Activated naive CD8-positive, alpha-beta T cell treated with anti-CD3 and anti-CD28 coated beads, Interleukin-2, amount 50 U/mL, for 16 hours (primary cell): ENCODE measurements around the gene KIF4B.

Experiments used
- DNase-seq: peaks from one replicate; pipeline ENCODE4 v3.0.0-alpha.2; 2020; ENCODE audit warnings: low read depth, low spot score

KIF4B gene

DNA sequence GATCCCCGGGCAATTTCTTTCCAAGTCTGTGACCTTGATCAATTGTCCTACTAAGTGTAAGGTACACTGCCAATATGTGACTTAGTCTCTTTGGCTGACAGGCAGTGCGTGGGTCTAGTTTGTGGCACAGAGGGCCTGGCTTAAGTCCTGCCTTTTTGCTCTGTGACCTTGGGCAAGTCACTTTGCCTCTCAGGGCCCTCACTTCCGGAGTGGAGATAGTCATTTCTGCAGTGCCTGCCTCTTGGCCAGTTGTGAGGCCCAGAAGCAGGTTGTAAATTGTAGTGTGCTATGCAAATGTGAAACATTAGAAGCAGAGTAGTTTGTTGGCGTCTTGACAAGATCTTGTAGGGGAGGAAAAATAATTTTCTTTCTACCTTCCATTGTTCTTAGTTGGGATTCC, 39.0 kb downstream of the KIF4B start:
- no peak for DNase-seq

DNA sequence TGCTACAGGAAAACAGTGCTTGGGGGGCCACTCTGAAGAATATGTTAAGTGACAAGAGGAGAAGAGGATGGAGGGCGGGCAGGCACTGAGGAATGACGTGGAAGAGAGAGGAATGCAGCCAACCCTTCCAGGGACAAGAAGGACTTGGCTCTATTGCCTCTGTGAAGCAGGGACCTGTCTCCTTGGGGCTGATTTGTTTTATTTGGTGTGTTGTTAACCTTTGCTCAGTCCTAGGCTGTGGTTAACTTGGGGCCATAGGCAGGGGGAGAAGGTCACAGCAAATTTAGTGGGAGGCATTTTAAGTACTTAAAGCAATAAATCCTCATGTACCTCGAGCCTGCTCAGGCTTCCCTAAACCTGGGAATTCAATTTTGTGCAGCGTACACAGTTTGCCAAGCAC, 39.9 kb downstream of the KIF4B start:
- DNase-seq, result no peak

DNA sequence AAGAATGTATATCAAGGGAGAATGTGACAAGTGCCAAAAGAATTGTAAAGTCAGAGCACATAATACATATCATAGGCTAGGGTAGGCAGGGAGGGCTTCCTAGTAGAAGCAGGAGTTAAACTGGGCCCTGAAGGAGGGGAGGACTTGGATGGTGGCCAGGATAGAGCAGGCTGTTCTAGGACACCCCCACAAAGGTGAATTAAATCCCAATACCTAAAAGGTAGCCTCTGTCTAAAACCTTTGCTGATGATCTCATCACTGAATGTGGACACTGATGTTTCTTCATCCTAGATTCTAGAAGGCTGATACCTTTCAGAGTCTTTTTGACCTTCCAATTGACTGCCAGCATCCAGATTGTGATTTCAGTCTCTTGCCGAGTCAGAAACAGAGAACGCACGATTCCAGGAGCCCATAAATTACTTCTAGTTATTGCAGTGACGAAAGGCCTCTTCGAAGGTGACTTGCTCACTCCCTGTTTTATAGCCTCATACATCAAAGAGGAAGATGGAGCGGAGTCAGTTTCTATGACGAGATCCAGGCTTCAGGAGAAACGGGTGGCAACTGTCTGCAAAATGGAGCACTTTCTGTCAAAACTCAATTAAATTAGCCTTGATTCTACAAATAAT, 43.2 kb downstream of the KIF4B start:
- no peak for DNase-seq

DNA sequence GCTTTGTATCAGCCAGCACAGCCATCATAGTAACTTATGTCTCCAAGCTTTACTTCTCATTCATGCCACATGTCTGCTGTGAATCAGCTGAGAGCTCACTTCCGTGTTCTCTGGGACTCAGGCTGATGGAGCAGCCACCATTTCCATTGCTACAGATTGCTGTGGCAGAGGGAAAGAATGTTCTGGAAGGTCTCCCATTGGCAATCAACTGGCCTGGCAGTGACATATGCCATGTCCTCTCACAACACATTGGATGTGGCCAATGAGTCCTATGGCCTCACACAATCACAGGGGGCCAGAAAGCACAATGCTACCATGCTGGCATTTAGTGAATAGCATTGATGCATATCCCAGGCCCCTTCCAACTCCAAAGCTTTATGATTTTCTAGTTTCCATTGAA, 44.1 kb downstream of the KIF4B start:
- no peak for DNase-seq

DNA sequence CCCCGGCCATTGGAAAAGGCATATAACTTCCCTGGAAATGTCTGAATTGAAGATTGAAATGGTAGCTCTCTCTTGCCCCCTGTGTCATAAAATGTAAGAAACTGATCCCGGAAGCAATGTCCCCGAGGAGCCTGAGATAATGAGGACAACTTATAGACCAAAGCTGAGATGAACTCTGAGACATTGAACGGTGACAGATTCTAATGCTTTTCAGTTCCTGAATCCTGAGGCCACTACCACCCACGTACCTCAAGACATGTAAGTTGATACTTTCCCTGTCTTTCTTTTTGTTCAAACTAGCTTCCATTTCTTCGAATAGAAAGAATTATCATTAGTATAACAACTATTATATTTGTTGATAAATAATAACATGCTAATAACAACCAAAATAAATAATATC, 51.0 kb downstream of the KIF4B start:
- DNase-seq, result no peak

DNA sequence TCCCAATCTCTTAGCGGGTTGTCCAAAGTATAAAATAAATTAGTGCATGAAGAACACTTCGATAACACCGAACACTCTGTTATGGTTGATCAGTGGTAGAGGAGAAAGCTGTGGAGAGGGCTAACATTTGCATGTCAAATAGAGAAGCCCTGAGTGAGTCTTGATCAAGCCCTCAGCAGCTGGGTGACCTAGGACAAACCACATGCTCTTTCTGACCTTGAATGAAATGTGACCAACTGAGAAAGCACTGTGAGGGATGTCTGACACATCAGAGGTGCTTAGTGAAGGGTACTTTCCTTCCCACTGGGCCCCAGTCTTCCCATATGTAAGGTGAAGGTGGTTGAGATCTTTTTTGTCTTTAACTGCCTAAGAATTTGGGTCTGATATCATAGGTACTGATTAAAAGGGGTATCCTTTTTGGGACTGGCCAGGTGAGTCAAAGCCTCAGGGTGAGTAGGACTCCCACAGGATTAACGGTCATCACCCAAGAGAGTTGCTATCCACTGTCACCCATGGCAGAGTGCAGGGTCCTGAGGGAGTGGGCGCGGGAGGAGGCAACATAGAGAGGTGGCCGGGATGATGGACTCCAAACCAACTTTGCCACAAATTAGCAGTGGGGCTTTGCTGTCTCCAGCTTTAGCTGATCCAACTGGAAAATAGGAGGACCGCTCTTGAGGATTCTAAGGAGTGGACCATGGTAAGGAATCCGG, 53.5 kb downstream of the KIF4B start:
- no peak for DNase-seq
